GM23338 (cell line): ENCODE data around the gene ETV4. TPM values are rescaled to one million over a fixed set of nuclear protein-coding genes. Genes with fewer than 3 reads are reported as not detected.

Source experiments
- ATAC-seq: fragments of 200-7000 bp; cut with Tn5 transposase; 3 replicates; pipeline ENCODE4 v1.9.1; 2020
- DNase-seq: peaks from one replicate; pipeline ENCODE4 v3.0.0-alpha.2; 2015; ENCODE audit warnings: low spot score
- H2AFZ ChIP-seq: fragments of 200-600 bp; sonication (generic); 2 replicates; pipeline ENCODE4 v1.8.0; 2016; ENCODE audit warnings: antibody characterized with exemption, mild to moderate bottlenecking, moderate library complexity
- H3F3A ChIP-seq: fragments of 200-600 bp; sonication (generic); replicated peaks from 2 replicates; pipeline ENCODE4 v1.8.0; 2017; ENCODE audit warnings: antibody characterized with exemption, mixed run types, low read depth
- H3K27ac ChIP-seq: fragments of 200-600 bp; sonication (generic); 2 replicates; pipeline ENCODE4 v1.6.1; 2016; ENCODE audit warnings: low read depth
- H3K27me3 ChIP-seq: fragments of 200-600 bp; sonication (generic); 2 replicates; pipeline ENCODE4 v1.8.0; 2016; ENCODE audit warnings: mild to moderate bottlenecking, mixed run types, moderate library complexity; ENCODE audit not compliant: insufficient read depth
- H3K36me3 ChIP-seq: fragments of 200-600 bp; sonication (generic); 2 replicates; pipeline ENCODE4 v1.8.0; 2016; ENCODE audit warnings: mild to moderate bottlenecking; ENCODE audit not compliant: insufficient read depth
- H3K4me1 ChIP-seq: fragments of 200-600 bp; sonication (generic); 2 replicates; pipeline ENCODE4 v1.8.0; 2016; ENCODE audit warnings: mild to moderate bottlenecking, moderate library complexity; ENCODE audit not compliant: insufficient read depth
- H3K4me2 ChIP-seq: fragments of 200-600 bp; sonication (generic); 2 replicates; pipeline ENCODE4 v1.7.1; 2017; ENCODE audit warnings: mixed run types
- H3K4me3 ChIP-seq: fragments of 200-600 bp; sonication (generic); 2 replicates; pipeline ENCODE4 v1.6.1; 2016; ENCODE audit warnings: mixed run types
- H3K79me2 ChIP-seq: fragments of 200-600 bp; sonication (generic); replicated peaks from 2 replicates; pipeline ENCODE4 v1.8.0; 2017; ENCODE audit warnings: mild to moderate bottlenecking; ENCODE audit not compliant: insufficient read depth
- H3K9me2 ChIP-seq: fragments of 200-600 bp; sonication (generic); 2 replicates; pipeline ENCODE4 v1.8.0; 2017; ENCODE audit not compliant: insufficient read depth
- H4K20me1 ChIP-seq: fragments of 200-600 bp; sonication (generic); replicated peaks from 2 replicates; pipeline ENCODE4 v1.8.0; 2017; ENCODE audit warnings: mild to moderate bottlenecking; ENCODE audit not compliant: insufficient read depth
- H3K27ac Mint-ChIP-seq: 2 replicates; pipeline ENCODE4 v1.8.0; 2020; ENCODE audit warnings: inconsistent platforms, mild to moderate bottlenecking, moderate library complexity, mixed read lengths
- H3K27me3 Mint-ChIP-seq: 3 replicates; pipeline ENCODE4 v1.8.0; 2022; ENCODE audit warnings: low read depth, mild to moderate bottlenecking, moderate library complexity, mixed read lengths, inconsistent platforms; ENCODE audit not compliant: insufficient read depth, poor library complexity
- H3K36me3 Mint-ChIP-seq: 3 replicates; pipeline ENCODE4 v1.8.0; 2021; ENCODE audit warnings: low read depth, mild to moderate bottlenecking, inconsistent platforms, moderate library complexity, mixed read lengths
- H3K4me1 Mint-ChIP-seq: 3 replicates; pipeline ENCODE4 v1.8.0; 2020; ENCODE audit warnings: mild to moderate bottlenecking, inconsistent platforms, mixed read lengths
- H3K4me3 Mint-ChIP-seq: 3 replicates; pipeline ENCODE4 v1.8.0; 2021; ENCODE audit warnings: moderate library complexity, mild to moderate bottlenecking, inconsistent platforms, mixed read lengths
- H3K9me3 Mint-ChIP-seq: 3 replicates; pipeline ENCODE4 v1.8.0; 2020; ENCODE audit warnings: moderate library complexity, mild to moderate bottlenecking, inconsistent platforms, mixed read lengths
- CTCF ChIP-seq, 2 experiments: fragments of 200-600 bp in 1 of 2; sonication (generic) in 1 of 2; conservative IDR thresholded peaks; 2 replicates each; pipeline versions ENCODE4 v1.5.1 to v1.6.1; 2016 to 2017; ENCODE audit warnings: antibody characterized with exemption in 2 of 2, low read depth in 2 of 2, mild to moderate bottlenecking in 2 of 2, moderate library complexity in 1 of 2
- EZH2 ChIP-seq: fragments of 200-600 bp; sonication (generic); IDR thresholded peaks from one replicate; pipeline ENCODE4 v1.8.0; 2017; ENCODE audit warnings: antibody characterized with exemption, mild to moderate bottlenecking, low read depth; ENCODE audit not compliant: unreplicated experiment
- EZH2phosphoT487 ChIP-seq: fragments of 200-600 bp; sonication (generic); IDR thresholded peaks from one replicate; pipeline ENCODE4 v1.8.1; 2018; ENCODE audit warnings: antibody characterized with exemption; ENCODE audit not compliant: unreplicated experiment
- NANOG ChIP-seq: IDR thresholded peaks from 2 replicates; pipeline ENCODE4 v1.6.1; 2016; ENCODE audit warnings: antibody characterized with exemption, borderline replicate concordance
- POLR2AphosphoS5 ChIP-seq: IDR thresholded peaks from 2 replicates; pipeline ENCODE4 v1.6.1; 2016; ENCODE audit warnings: antibody characterized with exemption, low read depth
- STAT1 ChIP-seq: IDR thresholded peaks from one replicate; pipeline ENCODE4 v1.6.1; 2016; ENCODE audit warnings: antibody characterized with exemption; ENCODE audit not compliant: unreplicated experiment
- ZNF114 ChIP-seq: fragments of 250-450 bp; sonication (Bioruptor Pico); IDR thresholded peaks from 2 replicates; pipeline ENCODE4 v1.5.0; 2020; ENCODE audit warnings: mild to moderate bottlenecking, moderate library complexity
- ZNF331 ChIP-seq: fragments of 250-450 bp; sonication (Bioruptor Pico); IDR thresholded peaks from 2 replicates; pipeline ENCODE4 v1.5.0; 2020; ENCODE audit warnings: low read depth, mild to moderate bottlenecking, moderate library complexity
- ZNF462 ChIP-seq: fragments of 250-450 bp; sonication (Bioruptor Pico); IDR thresholded peaks from 2 replicates; pipeline ENCODE4 v1.5.0; 2020; ENCODE audit warnings: mild to moderate bottlenecking, moderate library complexity
- polyA plus RNA-seq: library from polyadenylated mRNA; unstranded; fragments of >200 nt; fragmentation: Nextera tagmentation; extraction: Ambion mirVana; gene quantifications from 2 replicates; pipeline ENCODE4 v1.2.1, GENCODE V29; 2016
- total RNA-seq: library from RNA; depleted of rRNA; stranded (reverse); fragments of >200 nt; shearing (Covaris generic); gene quantifications from 2 replicates; pipeline ENCODE4 v1.2.3, GENCODE V29; 2014
- TF ChIP-seq, protein P1 (sequence below): IDR thresholded peaks from one replicate; pipeline ENCODE4 v1.6.1; 2018; ENCODE audit warnings: antibody characterized with exemption; ENCODE audit not compliant: unreplicated experiment

ETV4 gene
- total and polyA plus RNA-seq, 2 experiments from 2014 or later, result 97.2 to 149 TPM

DNA sequence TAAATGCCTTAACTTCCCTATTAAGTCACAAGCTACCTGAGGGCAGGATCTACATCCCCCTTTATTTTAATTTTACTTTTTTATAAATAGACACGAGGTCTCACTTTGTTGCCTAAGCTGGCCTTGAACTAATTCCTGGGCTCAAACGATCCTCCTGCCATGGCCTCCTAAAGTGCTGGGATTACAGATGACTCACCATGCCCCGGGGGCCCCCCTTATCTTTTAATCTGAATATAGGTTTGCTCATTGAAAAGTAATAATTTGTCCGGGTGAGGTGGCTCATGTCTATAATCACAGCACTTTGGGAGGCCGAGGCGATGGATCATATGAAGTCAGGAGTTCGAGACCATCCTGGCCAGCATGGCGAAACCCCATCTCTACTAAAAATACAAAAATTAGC is 14.2 kb downstream of the ETV4 start:
- ATAC-seq (no peak), DNase-seq (no peak)
- Histone ChIP-seq H3K4me3 (peak overlapping the region; percentile 38; the same call in 1 of the 2 replicates), H4K20me1 (0 out of 2 replicates have a peak, but pooled peaks cover 14% of the 10 kb centered on the region), H3K79me2 (peaks cover 26% of the 10 kb centered on the region), H3K27me3 (no peaks in the 10 kb centered on the region), H3K36me3 (peaks cover 19% of the 10 kb centered on the region; the same call in 1 of the 2 replicates), H3K9me2 (no peaks in the 10 kb centered on the region), H3K27ac (peak overlapping the region; percentile 91), H2AFZ (no peak overlapping the region), H3F3A (peaks cover 42% of the 10 kb centered on the region), H3K4me2 (peak overlapping the region; percentile 64), H3K4me1 (peaks cover 57% of the 10 kb centered on the region)
- TF ChIP-seq ZNF331 (CRISPR knock-in tag) (no peak), NANOG (no peak), POLR2AphosphoS5 (no peak), EZH2phosphoT487 (no peak), ZNF114 (CRISPR knock-in tag) (no peak), CTCF (conservative IDR thresholded peaks at IDR 0.05; ENCODE audit: low read depth in 2 of 2) (no peak)
- H3K36me3 Mint-ChIP-seq, result peaks cover 82% of the 10 kb centered on the region
- H3K4me1 Mint-ChIP-seq, result peaks cover 75% of the 10 kb centered on the region
- H3K27me3 Mint-ChIP-seq, result peaks cover 31% of the 10 kb centered on the region
- no peaks in the 10 kb centered on the region for H3K9me3 Mint-ChIP-seq
- no peak overlapping the region; the same call in 2 of the 3 replicates for H3K4me3 Mint-ChIP-seq
- H3K27ac Mint-ChIP-seq, result 0 out of 2 replicates have a peak overlapping the region, but pooled peaks have one; percentile 59

GRCh38 chr17:43531082-43531378 is 15.1 kb downstream of the ETV4 start:
- Histone ChIP-seq H3K4me3 (peak overlapping the region; percentile 38), H3K79me2 (peaks cover 17% of the 10 kb centered on the region), H3K36me3 (peaks cover 23% of the 10 kb centered on the region; the same call in 1 of the 2 replicates), H2AFZ (no peak overlapping the region), H3F3A (peaks cover 47% of the 10 kb centered on the region), H3K27me3 (no peaks in the 10 kb centered on the region), H3K4me1 (peaks cover 54% of the 10 kb centered on the region), H3K9me2 (no peaks in the 10 kb centered on the region), H4K20me1 (0 out of 2 replicates have a peak, but pooled peaks cover 7% of the 10 kb centered on the region), H3K27ac (peak overlapping the region; percentile 91), H3K4me2 (peak overlapping the region; percentile 64)
- Mint-ChIP-seq H3K4me3 (peak overlapping the region; percentile 65), H3K4me1 (peaks cover 75% of the 10 kb centered on the region), H3K27ac (peak overlapping the region; percentile 95), H3K9me3 (no peaks in the 10 kb centered on the region), H3K36me3 (peaks cover 76% of the 10 kb centered on the region), H3K27me3 (peaks cover 31% of the 10 kb centered on the region)
- TF ChIP-seq POLR2AphosphoS5 (no peak), ZNF114 (CRISPR knock-in tag) (no peak), ZNF462 (CRISPR knock-in tag) (no peak), EZH2 (no peak), STAT1 (no peak)
- TF ChIP-seq, protein P1, sequence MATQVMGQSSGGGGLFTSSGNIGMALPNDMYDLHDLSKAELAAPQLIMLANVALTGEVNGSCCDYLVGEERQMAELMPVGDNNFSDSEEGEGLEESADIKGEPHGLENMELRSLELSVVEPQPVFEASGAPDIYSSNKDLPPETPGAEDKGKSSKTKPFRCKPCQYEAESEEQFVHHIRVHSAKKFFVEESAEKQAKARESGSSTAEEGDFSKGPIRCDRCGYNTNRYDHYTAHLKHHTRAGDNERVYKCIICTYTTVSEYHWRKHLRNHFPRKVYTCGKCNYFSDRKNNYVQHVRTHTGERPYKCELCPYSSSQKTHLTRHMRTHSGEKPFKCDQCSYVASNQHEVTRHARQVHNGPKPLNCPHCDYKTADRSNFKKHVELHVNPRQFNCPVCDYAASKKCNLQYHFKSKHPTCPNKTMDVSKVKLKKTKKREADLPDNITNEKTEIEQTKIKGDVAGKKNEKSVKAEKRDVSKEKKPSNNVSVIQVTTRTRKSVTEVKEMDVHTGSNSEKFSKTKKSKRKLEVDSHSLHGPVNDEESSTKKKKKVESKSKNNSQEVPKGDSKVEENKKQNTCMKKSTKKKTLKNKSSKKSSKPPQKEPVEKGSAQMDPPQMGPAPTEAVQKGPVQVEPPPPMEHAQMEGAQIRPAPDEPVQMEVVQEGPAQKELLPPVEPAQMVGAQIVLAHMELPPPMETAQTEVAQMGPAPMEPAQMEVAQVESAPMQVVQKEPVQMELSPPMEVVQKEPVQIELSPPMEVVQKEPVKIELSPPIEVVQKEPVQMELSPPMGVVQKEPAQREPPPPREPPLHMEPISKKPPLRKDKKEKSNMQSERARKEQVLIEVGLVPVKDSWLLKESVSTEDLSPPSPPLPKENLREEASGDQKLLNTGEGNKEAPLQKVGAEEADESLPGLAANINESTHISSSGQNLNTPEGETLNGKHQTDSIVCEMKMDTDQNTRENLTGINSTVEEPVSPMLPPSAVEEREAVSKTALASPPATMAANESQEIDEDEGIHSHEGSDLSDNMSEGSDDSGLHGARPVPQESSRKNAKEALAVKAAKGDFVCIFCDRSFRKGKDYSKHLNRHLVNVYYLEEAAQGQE, result no peak
- DNase-seq (no peak), ATAC-seq (peak; percentile 3; the same call in 2 of the 3 replicates)
